K562 (cell line): ENCODE results near the gene ZKSCAN3. TPM values are rescaled to one million over a fixed set of nuclear protein-coding genes. Genes with fewer than 3 reads are reported as not detected.

Source experiments
- MGA ChIP-seq: fragments of 450-650 bp; IDR thresholded peaks from 2 replicates; pipeline ENCODE4 v1.6.1; 2016; ENCODE audit warnings: mild to moderate bottlenecking, moderate library complexity
- NCOR1 ChIP-seq: fragments of 450-650 bp; IDR thresholded peaks from 2 replicates; pipeline ENCODE4 v1.6.1; 2016; ENCODE audit warnings: mild to moderate bottlenecking, moderate library complexity
- PHB2 ChIP-seq: fragments of 450-650 bp; IDR thresholded peaks from 2 replicates; pipeline ENCODE4 v1.6.1; 2017; ENCODE audit warnings: low read depth
- SREBF1 ChIP-seq: fragments of 150-350 bp; IDR thresholded peaks from 2 replicates; pipeline ENCODE4 v1.6.1; 2014; ENCODE audit warnings: antibody characterized with exemption, low read depth, low read length, borderline replicate concordance
- TBL1XR1 ChIP-seq, 2 experiments: IDR thresholded peaks; 2 replicates each; pipeline ENCODE4 v1.6.1; 2012; ENCODE audit warnings: improper control_type of control experiment in 2 of 2, low read length in 2 of 2, mild to moderate bottlenecking in 1 of 2
- ZFX ChIP-seq: sonication (generic); formaldehyde crosslinking; IDR thresholded peaks from 2 replicates; pipeline ENCODE4 v1.8.0; 2022; ENCODE audit warnings: mild to moderate bottlenecking, missing genetic modification reagents, moderate library complexity
- ZKSCAN3 ChIP-seq: fragments of 250-450 bp; sonication (Bioruptor Pico); IDR thresholded peaks from 2 replicates; pipeline ENCODE4 v1.4.0; 2020
- ZNF175 ChIP-seq: fragments of 200-800 bp; sonication (Bioruptor generic); IDR thresholded peaks from 2 replicates; pipeline ENCODE4 v1.6.1; 2016; ENCODE audit warnings: low read depth, mild to moderate bottlenecking, missing genetic modification characterization, missing compliant biosample characterization
- ZNF655 ChIP-seq: fragments of 250-450 bp; sonication (Bioruptor Pico); IDR thresholded peaks from 2 replicates; pipeline ENCODE4 v1.5.0; 2021
- ZNF764 ChIP-seq: fragments of 250-450 bp; sonication (Bioruptor Pico); IDR thresholded peaks from 2 replicates; pipeline ENCODE4 v1.4.0; 2020; ENCODE audit warnings: low read depth, mild to moderate bottlenecking, moderate library complexity
- polyA plus RNA-seq, 8 experiments: library from polyadenylated mRNA; depleted of rRNA in 4 of 8; stranded (reverse) in 5 of 8; unstranded in 3 of 8; fragments of >200 nt; fragmentation: Nextera tagmentation in 2 of 8; fragmentation: Illumina TruSeq in 1 of 8; extraction: Ambion mirVana in 2 of 8; extraction: Trizol in 1 of 8; gene quantifications; 2 replicates each; pipeline versions ENCODE4 v1.2.1 to v1.2.3, GENCODE V29; 2011 to 2014; ENCODE audit warnings: inconsistent platforms in 1 of 8, missing spikeins in 1 of 8
- total RNA-seq, 7 experiments: library from RNA; depleted of rRNA in 6 of 7; stranded (reverse); fragments of >200 nt in 6 of 7; fragmentation: Illumina TruSeq in 2 of 7; extraction: Trizol in 2 of 7; gene quantifications; 2 replicates each; pipeline versions ENCODE4 v1.2.1 to v1.2.3, GENCODE V29; 2011 to 2021; ENCODE audit warnings: low replicate concordance in 1 of 7
- TF ChIP-seq, protein P1 (sequence below): fragments of 450-650 bp; IDR thresholded peaks from 2 replicates; pipeline ENCODE4 v1.7.1; 2018; ENCODE audit warnings: mild to moderate bottlenecking, low read depth; ENCODE audit not compliant: partially characterized antibody

Gene ZKSCAN3
- total and polyA plus RNA-seq, 9 of the 15 experiments (the other 6 are each of a cell fraction or from before 2014, with no cell fraction given): 3.0 to 12.4 (median 10.2) TPM

DNA sequence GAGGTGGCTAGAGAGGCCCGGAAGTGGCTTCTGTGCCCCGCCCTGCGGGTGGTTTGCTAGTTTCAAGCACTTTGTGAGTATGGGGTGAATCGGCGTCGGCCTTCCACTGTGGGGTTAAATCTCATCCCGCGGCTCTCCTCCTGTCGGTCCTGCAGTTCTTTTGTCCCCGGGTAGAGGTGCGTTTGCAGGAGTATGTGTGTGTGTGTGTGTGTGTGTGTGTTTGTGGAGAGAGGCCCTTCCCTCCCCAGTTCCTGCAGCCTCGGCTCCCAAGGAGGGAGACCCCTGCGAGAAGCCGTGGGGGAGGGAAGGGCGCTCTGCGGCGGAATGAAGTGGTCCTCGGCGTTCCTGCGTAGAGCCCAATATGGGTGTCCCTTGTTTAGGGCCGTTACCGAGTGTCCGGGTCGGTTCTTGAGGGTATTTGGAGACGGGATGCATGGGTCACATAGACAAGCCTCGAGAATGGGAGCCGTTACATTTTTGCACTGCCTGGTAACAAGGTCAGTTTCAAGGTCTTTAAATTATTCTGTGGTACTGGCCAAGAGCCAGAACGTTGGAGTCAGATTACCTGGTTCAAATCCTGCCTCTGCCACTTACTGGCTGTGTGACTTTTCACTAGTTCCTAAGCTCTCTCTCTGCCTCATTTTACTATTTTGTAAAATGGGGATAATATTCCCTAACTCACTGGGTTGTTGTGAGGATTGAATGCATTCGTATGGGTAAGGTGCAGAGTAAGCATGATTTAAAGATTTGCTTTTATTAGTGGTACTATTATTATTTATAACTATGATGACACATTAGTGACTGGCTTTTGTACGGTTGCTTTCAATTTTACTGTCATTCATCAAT, at the start of gene ZKSCAN3 (continued):
- TF ChIP-seq TBL1XR1 (IDR thresholded peaks at IDR 0.05; ENCODE audit: low read length in 2 of 2): peak in 1 of 2 experiments; percentile 23; a peak in 2 of 4 replicates
- TF ChIP-seq ZNF655 (CRISPR knock-in tag): no peak
- TF ChIP-seq ZKSCAN3: no peak
- TF ChIP-seq NCOR1: peak; percentile 49; the same call in 1 of the 2 replicates
- TF ChIP-seq ZFX (CRISPR knock-in tag): peak; percentile 93
- no peak; the same call in none of the 2 replicates for TF ChIP-seq ZNF764 (CRISPR knock-in tag)
- TF ChIP-seq, protein P1, sequence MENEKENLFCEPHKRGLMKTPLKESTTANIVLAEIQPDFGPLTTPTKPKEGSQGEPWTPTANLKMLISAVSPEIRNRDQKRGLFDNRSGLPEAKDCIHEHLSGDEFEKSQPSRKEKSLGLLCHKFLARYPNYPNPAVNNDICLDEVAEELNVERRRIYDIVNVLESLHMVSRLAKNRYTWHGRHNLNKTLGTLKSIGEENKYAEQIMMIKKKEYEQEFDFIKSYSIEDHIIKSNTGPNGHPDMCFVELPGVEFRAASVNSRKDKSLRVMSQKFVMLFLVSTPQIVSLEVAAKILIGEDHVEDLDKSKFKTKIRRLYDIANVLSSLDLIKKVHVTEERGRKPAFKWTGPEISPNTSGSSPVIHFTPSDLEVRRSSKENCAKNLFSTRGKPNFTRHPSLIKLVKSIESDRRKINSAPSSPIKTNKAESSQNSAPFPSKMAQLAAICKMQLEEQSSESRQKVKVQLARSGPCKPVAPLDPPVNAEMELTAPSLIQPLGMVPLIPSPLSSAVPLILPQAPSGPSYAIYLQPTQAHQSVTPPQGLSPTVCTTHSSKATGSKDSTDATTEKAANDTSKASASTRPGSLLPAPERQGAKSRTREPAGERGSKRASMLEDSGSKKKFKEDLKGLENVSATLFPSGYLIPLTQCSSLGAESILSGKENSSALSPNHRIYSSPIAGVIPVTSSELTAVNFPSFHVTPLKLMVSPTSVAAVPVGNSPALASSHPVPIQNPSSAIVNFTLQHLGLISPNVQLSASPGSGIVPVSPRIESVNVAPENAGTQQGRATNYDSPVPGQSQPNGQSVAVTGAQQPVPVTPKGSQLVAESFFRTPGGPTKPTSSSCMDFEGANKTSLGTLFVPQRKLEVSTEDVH: peak; percentile 79
- no peak for TF ChIP-seq SREBF1
- TF ChIP-seq ZNF175 (CRISPR knock-in tag): 0 out of 2 replicates have a peak, but pooled peaks have one; percentile 30
- no peak for TF ChIP-seq MGA
- peak; percentile 50; the same call in 1 of the 2 replicates for TF ChIP-seq PHB2
